ENCODE results near the gene BLID.

DNA sequence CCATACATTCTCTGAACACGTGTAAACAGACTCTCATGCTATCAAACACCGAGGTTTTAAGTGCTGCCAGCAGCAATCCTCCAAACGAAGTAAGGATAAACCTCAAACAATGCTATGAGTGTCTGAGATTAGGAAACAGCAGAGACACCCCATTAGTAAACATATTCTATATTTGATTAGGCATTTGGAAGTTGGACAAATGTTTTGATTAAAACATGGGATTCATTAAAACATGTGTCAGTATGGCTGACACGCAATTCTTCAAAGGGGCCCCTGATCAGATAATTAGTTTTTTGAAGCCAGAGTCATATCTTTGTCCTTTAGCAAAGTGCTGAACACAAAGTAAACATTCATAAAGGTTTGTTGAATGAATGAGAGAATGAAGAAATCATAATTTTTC lies 33.2 kb upstream of the BLID start:
- TF ChIP-seq, protein P1, sequence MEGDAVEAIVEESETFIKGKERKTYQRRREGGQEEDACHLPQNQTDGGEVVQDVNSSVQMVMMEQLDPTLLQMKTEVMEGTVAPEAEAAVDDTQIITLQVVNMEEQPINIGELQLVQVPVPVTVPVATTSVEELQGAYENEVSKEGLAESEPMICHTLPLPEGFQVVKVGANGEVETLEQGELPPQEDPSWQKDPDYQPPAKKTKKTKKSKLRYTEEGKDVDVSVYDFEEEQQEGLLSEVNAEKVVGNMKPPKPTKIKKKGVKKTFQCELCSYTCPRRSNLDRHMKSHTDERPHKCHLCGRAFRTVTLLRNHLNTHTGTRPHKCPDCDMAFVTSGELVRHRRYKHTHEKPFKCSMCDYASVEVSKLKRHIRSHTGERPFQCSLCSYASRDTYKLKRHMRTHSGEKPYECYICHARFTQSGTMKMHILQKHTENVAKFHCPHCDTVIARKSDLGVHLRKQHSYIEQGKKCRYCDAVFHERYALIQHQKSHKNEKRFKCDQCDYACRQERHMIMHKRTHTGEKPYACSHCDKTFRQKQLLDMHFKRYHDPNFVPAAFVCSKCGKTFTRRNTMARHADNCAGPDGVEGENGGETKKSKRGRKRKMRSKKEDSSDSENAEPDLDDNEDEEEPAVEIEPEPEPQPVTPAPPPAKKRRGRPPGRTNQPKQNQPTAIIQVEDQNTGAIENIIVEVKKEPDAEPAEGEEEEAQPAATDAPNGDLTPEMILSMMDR (conservative IDR thresholded peaks at IDR 0.05; ENCODE audit: low read depth, low read length): no peak
- TF ChIP-seq EZH2 (IDR thresholded peaks at IDR 0.05; ENCODE audit: low read length, unreplicated experiment): no peak

All from PC-3 (cell line).